IMR-90 (cell line): ENCODE measurements around the gene OLFML3. TPM values are rescaled to one million over a fixed set of nuclear protein-coding genes. Genes with fewer than 3 reads are reported as not detected.

Source experiments
- ATAC-seq: fragments of 200-7000 bp; cut with Tn5 transposase; 2 replicates; pipeline ENCODE4 v1.9.1; 2020; ENCODE audit warnings: low read depth, mild to moderate bottlenecking, moderate library complexity
- BruUV-seq: library from RNA; stranded (reverse); fragments of 400-500 nt; replicated peaks from 2 replicates; lab custom pipeline; 2021; lab: Mats Ljungman, UMichigan
- CTCF ChIA-PET: fragments of 300-600 bp; formaldehyde crosslinking; extraction: SDS; loops from one replicate; lab custom pipeline; 2021; ENCODE audit warnings: antibody characterized with exemption; lab: Yijun Ruan, JAX
- POLR2A ChIA-PET: fragments of 300-600 bp; sonication (Branson Sonifier 250); formaldehyde crosslinking; loops from one replicate; lab custom pipeline; 2022; ENCODE audit warnings: antibody characterized with exemption; ENCODE audit not compliant: unreplicated experiment; lab: Charles Lee
- DNase-seq: peaks from one replicate; pipeline ENCODE4 v3.0.0; 2013
- H2AFZ ChIP-seq: replicated peaks from 2 replicates; pipeline ENCODE3; 2013; ENCODE audit warnings: low read length, mild to moderate bottlenecking; ENCODE audit not compliant: poor library complexity
- H2AK5ac ChIP-seq: 2 replicates; pipeline ENCODE4 v1.6.1; 2013; ENCODE audit warnings: low read depth, low read length, inconsistent platforms
- H2AK9ac ChIP-seq: replicated peaks from 2 replicates; pipeline ENCODE3; 2013; ENCODE audit warnings: mild to moderate bottlenecking, low read depth, low read length, moderate library complexity; ENCODE audit not compliant: poor library complexity
- H2BK120ac ChIP-seq: 2 replicates; pipeline ENCODE4 v1.6.1; 2013; ENCODE audit warnings: low read depth, low read length, inconsistent platforms
- H2BK15ac ChIP-seq: 3 replicates; pipeline ENCODE4 v1.6.1; 2013; ENCODE audit warnings: low read depth, low read length, inconsistent platforms
- H2BK20ac ChIP-seq: 2 replicates; pipeline ENCODE4 v1.6.1; 2013; ENCODE audit warnings: low read depth, mild to moderate bottlenecking, inconsistent platforms, low read length, moderate library complexity
- H2BK5ac ChIP-seq: 2 replicates; pipeline ENCODE4 v1.6.1; 2013; ENCODE audit warnings: mild to moderate bottlenecking, low read depth, low read length, inconsistent platforms; ENCODE audit not compliant: poor library complexity, severe bottlenecking
- H3K14ac ChIP-seq: replicated peaks from 2 replicates; pipeline ENCODE4 v1.6.1; 2013; ENCODE audit warnings: low read depth, low read length, inconsistent platforms
- H3K18ac ChIP-seq: 2 replicates; pipeline ENCODE4 v1.6.1; 2013; ENCODE audit warnings: low read depth, low read length, control low read depth
- H3K23ac ChIP-seq: 2 replicates; pipeline ENCODE4 v1.6.1; 2013; ENCODE audit warnings: low read depth, low read length, inconsistent platforms
- H3K27ac ChIP-seq: 2 replicates; pipeline ENCODE4 v1.5.1; 2013; ENCODE audit warnings: mild to moderate bottlenecking, control low read depth, low read length; ENCODE audit not compliant: insufficient read depth
- H3K27me3 ChIP-seq: 2 replicates; pipeline ENCODE4 v1.6.1; 2013; ENCODE audit warnings: low read length; ENCODE audit not compliant: control insufficient read depth, insufficient read depth
- H3K36me3 ChIP-seq: 2 replicates; pipeline ENCODE4 v1.6.1; 2013; ENCODE audit warnings: low read length, mixed read lengths; ENCODE audit not compliant: control insufficient read depth, insufficient read depth
- H3K4ac ChIP-seq: 2 replicates; pipeline ENCODE4 v1.6.1; 2013; ENCODE audit warnings: low read depth, low read length, inconsistent platforms
- H3K4me1 ChIP-seq: 2 replicates; pipeline ENCODE4 v1.6.1; 2013; ENCODE audit warnings: low read length, mixed read lengths; ENCODE audit not compliant: control insufficient read depth, insufficient read depth
- H3K4me2 ChIP-seq: 2 replicates; pipeline ENCODE4 v1.6.1; 2013; ENCODE audit warnings: low read depth, mild to moderate bottlenecking, control low read depth, low read length, moderate library complexity
- H3K4me3 ChIP-seq: 2 replicates; pipeline ENCODE4 v1.5.1; 2013; ENCODE audit warnings: low read depth, mild to moderate bottlenecking, control low read depth, low read length, moderate library complexity; ENCODE audit not compliant: insufficient read depth
- H3K56ac ChIP-seq: 2 replicates; pipeline ENCODE4 v1.6.1; 2013; ENCODE audit warnings: low read length, inconsistent platforms; ENCODE audit not compliant: insufficient read depth; ENCODE audit errors: extremely low read depth
- H3K79me1 ChIP-seq, 2 experiments: 2 replicates each; pipeline ENCODE4 v1.6.1; 2013; ENCODE audit warnings: low read length in 2 of 2, inconsistent platforms in 1 of 2, low read depth in 1 of 2
- H3K9ac ChIP-seq: 2 replicates; pipeline ENCODE4 v1.6.1; 2013; ENCODE audit warnings: low read depth, low read length, control low read depth
- H3K9me1 ChIP-seq: 2 replicates; pipeline ENCODE4 v1.6.1; 2013; ENCODE audit warnings: low read length, inconsistent platforms; ENCODE audit not compliant: insufficient read depth
- H3K9me3 ChIP-seq: 2 replicates; pipeline ENCODE4 v1.6.1; 2013; ENCODE audit warnings: low read length; ENCODE audit not compliant: control insufficient read depth, insufficient read depth
- H4K20me1 ChIP-seq: 2 replicates; pipeline ENCODE4 v1.6.1; 2013; ENCODE audit warnings: low read length, inconsistent platforms; ENCODE audit not compliant: insufficient read depth
- H4K5ac ChIP-seq: 2 replicates; pipeline ENCODE4 v1.6.1; 2013; ENCODE audit warnings: mild to moderate bottlenecking, low read depth, low read length, control low read depth
- H4K8ac ChIP-seq, 2 experiments: 2 replicates each; pipeline ENCODE4 v1.6.1; 2013; ENCODE audit warnings: low read depth in 2 of 2, low read length in 2 of 2, control low read depth in 1 of 2, inconsistent platforms in 1 of 2
- H4K91ac ChIP-seq: 2 replicates; pipeline ENCODE4 v1.6.1; 2013; ENCODE audit warnings: low read depth, low read length, inconsistent platforms; ENCODE audit not compliant: insufficient read depth
- CEBPB ChIP-seq: IDR thresholded peaks from 2 replicates; pipeline ENCODE4 v1.6.1; 2012; ENCODE audit warnings: low read depth, low read length, improper control_type of control experiment
- CTCF ChIP-seq: conservative IDR thresholded peaks from 2 replicates; pipeline ENCODE4 v1.5.1; 2012; ENCODE audit warnings: mild to moderate bottlenecking, low read depth, low read length, improper control_type of control experiment
- POLR2A ChIP-seq: IDR thresholded peaks from 2 replicates; pipeline ENCODE4 v1.6.1; 2012; ENCODE audit warnings: mild to moderate bottlenecking, low read depth, low read length
- RAD21 ChIP-seq: IDR thresholded peaks from 2 replicates; pipeline ENCODE4 v1.6.1; 2012; ENCODE audit warnings: low read length, improper control_type of control experiment
- SMC3 ChIP-seq: fragments of 150-350 bp; IDR thresholded peaks from 2 replicates; pipeline ENCODE4 v1.6.1; 2016; ENCODE audit warnings: low read depth, mild to moderate bottlenecking, antibody characterized with exemption, low read length, moderate library complexity
- dilution Hi-C: fragments of 300-500 bp; cut with HindIII; formaldehyde crosslinking; loops from one replicate; pipeline ENCODE4 v1.14.3; 2018; ENCODE audit warnings: low sequenced_read_pairs; ENCODE audit not compliant: unreplicated experiment
- in situ Hi-C: fragments of 300-500 bp; cut with MboI; formaldehyde crosslinking; loops from 3 replicates; pipeline ENCODE4 v1.14.3; 2019; ENCODE audit warnings: low sequenced_read_pairs, inconsistent platforms, mixed read lengths
- intact Hi-C: fragments of 100-400 bp; cut with micrococcal nuclease; formaldehyde crosslinking; loops from 2 replicates; pipeline ENCODE4 v1.10.0; 2022
- polyA plus RNA-seq, 3 experiments: library from polyadenylated mRNA; depleted of rRNA; stranded (reverse); fragments of >200 nt; gene quantifications; 2 replicates each; pipeline ENCODE4 v1.2.3, GENCODE V29; 2012; ENCODE audit warnings: low replicate concordance in 1 of 3
- total RNA-seq: library from RNA; depleted of rRNA; stranded (reverse); fragments of >200 nt; gene quantifications from 2 replicates; pipeline ENCODE4 v1.2.3, GENCODE V29; 2012

OLFML3 gene
- total and polyA plus RNA-seq, 2 of the 4 experiments (the other 2 are of a cell fraction) = 40.9 to 71.3 TPM

- in situ Hi-C loops = no loop called here
- Histone ChIP-seq H2BK20ac (no peak overlapping the region), H3K56ac (no peak overlapping the region), H2AK9ac (no peak overlapping the region), H2AFZ (no peak overlapping the region), H4K91ac (no peak overlapping the region), H2AK5ac (no peak overlapping the region), H3K79me1 (peaks cover 35 to 57% of the 10 kb centered on the region in 2 experiments), H2BK15ac (no peak overlapping the region), H2BK120ac (no peak overlapping the region), H3K27ac (no peak overlapping the region), H3K14ac (no peak overlapping the region), H3K18ac (no peak overlapping the region), H4K5ac (no peak overlapping the region), H3K27me3 (no peaks in the 10 kb centered on the region), H3K9me3 (no peaks in the 10 kb centered on the region), H3K9ac (no peak overlapping the region), H3K4me1 (peaks cover 7% of the 10 kb centered on the region), H3K9me1 (peaks cover 6% of the 10 kb centered on the region; the same call in 1 of the 2 replicates), H3K4me2 (no peak overlapping the region), H3K4ac (no peak overlapping the region), H2BK5ac (no peak overlapping the region), H3K36me3 (peaks cover 18% of the 10 kb centered on the region), H4K20me1 (peaks cover 27% of the 10 kb centered on the region), H3K4me3 (no peak overlapping the region), H4K8ac (no peak overlapping the region), H3K23ac (no peak overlapping the region)
- no TSS peak for BruUV-seq
- ATAC-seq = no peak
- TF ChIP-seq CEBPB = peak; percentile 71
- no peak for TF ChIP-seq POLR2A
- TF ChIP-seq CTCF = 0 out of 2 replicates have a peak, but pooled peaks have one; percentile 5
- no peak for TF ChIP-seq RAD21
- no peak for TF ChIP-seq SMC3
- peak; percentile 16 for DNase-seq
- dilution Hi-C loops = no loop called here
- intact Hi-C loops = no loop called here
- ChIA-PET POLR2A (no interaction called here), CTCF (no interaction called here)
Observed at GRCh38 chr1:113943028-113943811, 36.1 kb upstream of the OLFML3 start.
